Measurements from ENCODE around the gene KLHL40.

KLHL40 gene

GRCh38 chr3:42656680-42657610 is 28.4 kb upstream of the KLHL40 start:
- no peak for DNase-seq (ENCODE audit: low read depth in 1 of 2, low spot score in 1 of 2)

DNA sequence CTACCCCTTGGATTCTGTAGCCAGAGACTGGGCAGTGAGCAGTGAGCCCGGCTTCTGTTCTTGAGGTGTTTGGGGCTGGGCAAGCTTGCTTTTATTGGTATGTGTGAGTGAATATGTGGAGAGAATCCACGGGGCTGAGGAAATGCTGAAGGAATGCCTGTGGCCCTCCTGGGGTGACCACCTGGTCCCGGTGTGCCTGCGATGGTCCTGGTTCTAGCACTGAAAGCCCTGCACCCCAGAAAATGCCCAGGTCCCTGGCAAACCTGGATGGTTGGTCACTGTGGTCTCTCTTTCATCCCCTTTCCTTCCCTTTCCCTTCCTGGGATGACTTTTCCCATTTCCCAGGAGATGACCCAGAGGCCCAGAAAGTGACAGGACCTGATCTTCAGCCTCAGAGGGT is 27.7 kb upstream of the KLHL40 start:
- DNase-seq (ENCODE audit: low read depth in 1 of 2, low spot score in 1 of 2), result no peak

DNA sequence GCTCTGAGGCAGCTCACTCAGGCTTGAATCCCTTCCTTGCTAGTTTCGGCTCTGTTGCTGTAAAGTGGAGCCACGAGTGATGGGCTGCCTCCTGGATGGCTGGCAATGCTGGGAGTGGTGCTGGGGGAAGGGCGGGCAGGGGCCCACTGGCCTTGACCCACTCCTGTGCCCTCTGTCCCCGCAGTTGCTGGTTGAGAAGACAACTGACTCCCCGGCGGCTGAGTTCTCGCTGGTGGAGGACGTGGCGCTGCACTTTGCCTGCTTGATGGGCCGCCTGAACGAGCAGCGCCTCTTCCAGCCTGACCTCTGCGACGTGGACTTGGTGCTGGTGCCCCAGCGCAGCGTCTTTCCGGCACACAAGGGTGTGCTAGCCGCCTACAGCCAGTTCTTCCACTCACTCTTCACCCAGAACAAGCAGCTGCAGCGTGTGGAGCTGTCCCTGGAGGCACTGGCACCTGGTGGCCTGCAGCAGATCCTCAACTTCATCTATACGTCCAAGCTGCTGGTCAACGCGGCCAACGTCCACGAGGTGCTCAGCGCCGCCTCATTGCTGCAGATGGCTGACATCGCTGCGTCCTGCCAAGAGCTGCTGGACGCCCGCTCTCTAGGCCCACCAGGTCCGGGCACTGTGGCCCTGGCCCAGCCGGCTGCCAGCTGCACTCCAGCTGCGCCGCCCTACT is 27.1 kb upstream of the KLHL40 start:
- DNase-seq (ENCODE audit: low read depth in 1 of 2, low spot score in 1 of 2), result no peak

DNA sequence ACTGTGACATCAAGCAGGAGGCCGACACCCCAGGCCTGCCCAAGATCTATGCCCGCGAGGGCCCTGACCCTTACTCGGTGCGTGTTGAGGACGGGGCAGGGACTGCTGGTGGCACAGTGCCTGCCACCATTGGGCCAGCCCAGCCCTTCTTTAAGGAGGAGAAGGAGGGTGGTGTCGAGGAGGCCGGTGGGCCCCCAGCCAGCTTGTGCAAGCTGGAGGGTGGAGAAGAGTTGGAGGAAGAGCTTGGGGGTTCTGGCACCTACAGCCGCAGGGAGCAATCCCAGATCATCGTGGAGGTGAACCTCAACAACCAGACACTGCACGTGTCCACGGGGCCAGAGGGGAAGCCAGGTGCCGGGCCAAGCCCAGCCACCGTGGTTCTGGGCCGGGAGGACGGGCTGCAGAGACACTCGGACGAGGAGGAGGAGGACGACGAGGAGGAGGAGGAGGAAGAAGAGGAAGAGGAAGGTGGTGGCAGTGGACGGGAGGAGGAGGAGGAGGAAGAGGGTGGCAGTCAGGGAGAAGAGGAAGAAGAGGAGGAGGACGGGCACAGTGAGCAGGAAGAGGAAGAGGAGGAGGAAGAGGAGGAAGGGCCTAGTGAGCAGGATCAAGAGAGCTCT is 26.5 kb upstream of the KLHL40 start:
- DNase-seq (ENCODE audit: low read depth in 1 of 2, low spot score in 1 of 2), result no peak

- no peak for DNase-seq (ENCODE audit: low read depth in 1 of 2, low spot score in 1 of 2)
These were observed 25.7 kb upstream of the KLHL40 start for GRCh38 chr3:42659451-42660130.

- no peak for DNase-seq (ENCODE audit: low read depth in 1 of 2, low spot score in 1 of 2)
These were observed 25.1 kb upstream of the KLHL40 start for GRCh38 chr3:42660131-42660715.

- no peak for DNase-seq (ENCODE audit: low read depth in 1 of 2, low spot score in 1 of 2)
These were observed 24.4 kb upstream of the KLHL40 start for GRCh38 chr3:42660898-42661297.

- DNase-seq (ENCODE audit: low read depth in 1 of 2, low spot score in 1 of 2), result no peak
These were observed 23.7 kb upstream of the KLHL40 start for GRCh38 chr3:42661593-42662022.

- no peak for DNase-seq (ENCODE audit: low read depth in 1 of 2, low spot score in 1 of 2)
These were observed 23.1 kb upstream of the KLHL40 start for GRCh38 chr3:42662037-42662812.

DNA sequence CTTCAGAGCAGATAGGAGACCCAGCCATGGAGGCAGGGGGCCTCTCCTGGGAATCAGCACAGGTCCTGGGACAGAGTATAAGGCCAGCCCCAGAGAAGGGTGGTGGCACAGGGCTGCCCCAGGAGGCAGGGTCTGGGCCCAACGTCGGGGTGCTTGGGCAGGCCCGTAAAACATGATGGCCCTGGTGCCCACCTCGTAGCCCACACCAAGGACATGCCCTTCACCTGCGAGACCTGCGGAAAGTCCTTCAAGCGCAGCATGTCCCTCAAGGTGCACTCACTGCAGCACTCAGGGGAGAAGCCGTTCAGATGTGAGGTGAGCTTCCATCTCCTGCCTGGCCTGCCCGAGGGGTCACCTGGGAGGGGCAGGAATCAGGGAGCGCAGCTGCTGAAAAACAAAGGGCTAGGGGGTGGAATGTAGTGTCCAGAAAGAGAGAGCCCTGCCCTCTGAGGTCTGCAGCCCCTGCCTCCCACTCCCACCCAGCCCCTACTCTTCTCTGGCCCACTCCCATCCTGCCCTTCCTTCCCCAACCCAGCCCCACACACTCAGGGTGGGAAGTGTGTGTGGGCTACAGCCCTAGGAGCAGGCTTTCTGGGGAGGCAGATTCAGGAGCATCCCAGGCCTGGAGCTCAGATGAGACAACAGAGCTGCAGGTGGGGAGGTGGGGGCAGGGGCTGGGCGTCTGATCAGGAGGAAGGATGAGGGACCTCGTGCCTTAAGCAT is 22.4 kb upstream of the KLHL40 start:
- DNase-seq (ENCODE audit: low read depth in 1 of 2, low spot score in 1 of 2), result no peak

GRCh38 chr3:42663581-42664437 is 21.5 kb upstream of the KLHL40 start:
- DNase-seq (ENCODE audit: low read depth in 1 of 2, low spot score in 1 of 2), result no peak

- no peak for DNase-seq (ENCODE audit: low read depth in 1 of 2, low spot score in 1 of 2)
These were observed 20.9 kb upstream of the KLHL40 start for GRCh38 chr3:42664438-42664803.

- DNase-seq (ENCODE audit: low read depth in 1 of 2, low spot score in 1 of 2), result no peak
These were observed 20.1 kb upstream of the KLHL40 start for GRCh38 chr3:42665050-42665878.

DNA sequence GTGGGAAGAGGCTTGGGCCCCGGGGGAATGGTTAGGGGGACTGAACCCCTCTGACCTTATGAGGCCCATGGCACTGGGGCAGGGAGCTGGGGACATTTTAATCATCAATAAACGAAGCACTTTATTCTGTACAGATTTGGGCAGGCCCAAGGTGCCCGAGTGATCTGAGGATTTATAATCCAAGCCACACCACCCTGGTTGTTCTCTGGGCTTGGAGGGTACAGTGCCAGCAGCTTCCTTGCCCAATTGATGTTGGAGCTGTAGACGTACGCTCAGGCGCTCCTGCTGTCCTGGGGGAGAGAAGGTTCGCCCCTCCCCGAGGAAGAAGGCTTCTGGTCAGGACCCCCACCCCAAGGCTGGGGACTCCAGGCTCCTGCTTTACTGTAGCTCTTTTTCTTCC is 19.3 kb upstream of the KLHL40 start:
- no peak for DNase-seq (ENCODE audit: low read depth in 1 of 2, low spot score in 1 of 2)

GRCh38 chr3:42666577-42666998 is 18.7 kb upstream of the KLHL40 start:
- DNase-seq (ENCODE audit: low read depth in 1 of 2, low spot score in 1 of 2), result no peak

DNA sequence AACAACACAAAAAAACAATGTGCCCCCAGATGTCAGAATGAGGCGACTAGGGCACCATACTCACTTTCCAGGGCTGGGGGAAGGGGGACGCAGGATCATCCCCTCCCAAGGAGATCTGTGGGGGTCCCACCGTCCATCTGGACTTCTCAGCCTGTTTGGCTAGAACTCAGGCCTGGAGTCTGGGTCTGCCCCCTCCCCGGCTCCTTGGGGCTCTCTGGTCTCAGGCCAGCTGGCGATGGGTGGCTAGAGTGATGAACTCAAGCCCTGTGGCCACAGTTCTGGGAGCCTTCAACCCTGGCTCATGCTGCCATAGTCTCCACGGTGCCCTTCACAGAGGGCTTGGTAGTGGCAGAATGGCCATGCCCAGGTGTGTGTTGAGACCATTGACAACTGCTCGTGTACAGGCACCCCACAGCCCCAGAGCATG is 18.2 kb upstream of the KLHL40 start:
- no peak for DNase-seq (ENCODE audit: low read depth in 1 of 2, low spot score in 1 of 2)

GRCh38 chr3:42667523-42668412 is 17.6 kb upstream of the KLHL40 start:
- no peak for DNase-seq (ENCODE audit: low read depth in 1 of 2, low spot score in 1 of 2)
